Parathyroid adenoma (tissue), 2 donors: Measurements from ENCODE around the gene SS18L1.

Experiments
- H2AFZ ChIP-seq: fragments of 300-600 bp; sonication (generic); one replicate; pipeline ENCODE4 v1.7.0; 2017; ENCODE audit warnings: antibody characterized with exemption, mild to moderate bottlenecking
- H3K27ac ChIP-seq: fragments of 300-600 bp; sonication (generic); one replicate; pipeline ENCODE4 v1.7.0; 2017
- H3K27me3 ChIP-seq: fragments of 300-600 bp; sonication (generic); one replicate; pipeline ENCODE4 v1.7.0; 2017; ENCODE audit warnings: low read length; ENCODE audit not compliant: control insufficient read depth, insufficient read depth
- H3K36me3 ChIP-seq: fragments of 300-600 bp; sonication (generic); one replicate; pipeline ENCODE4 v1.7.0; 2017; ENCODE audit warnings: low read length; ENCODE audit not compliant: control insufficient read depth, insufficient read depth
- H3K4me1 ChIP-seq: fragments of 300-600 bp; sonication (generic); one replicate; pipeline ENCODE4 v1.7.0; 2017; ENCODE audit warnings: control low read depth
- H3K4me2 ChIP-seq: fragments of 300-600 bp; sonication (generic); one replicate; pipeline ENCODE4 v1.7.0; 2017; ENCODE audit warnings: low read length
- H3K4me3 ChIP-seq: fragments of 300-600 bp; sonication (generic); one replicate; pipeline ENCODE4 v1.7.0; 2017; ENCODE audit warnings: low read depth, low read length
- H3K79me2 ChIP-seq: fragments of 300-600 bp; sonication (generic); one replicate; pipeline ENCODE4 v1.7.0; 2017; ENCODE audit warnings: control low read depth
- H3K9ac ChIP-seq: fragments of 300-600 bp; sonication (generic); one replicate; pipeline ENCODE4 v1.7.0; 2017; ENCODE audit warnings: mild to moderate bottlenecking
- H3K9me3 ChIP-seq: fragments of 300-600 bp; sonication (generic); one replicate; pipeline ENCODE4 v1.7.0; 2017; ENCODE audit warnings: low read length; ENCODE audit not compliant: control insufficient read depth
- CTCF ChIP-seq: fragments of 300-600 bp; sonication (generic); IDR thresholded peaks from one replicate; pipeline ENCODE4 v1.7.0; 2017; ENCODE audit warnings: antibody characterized with exemption, mild to moderate bottlenecking
- donor health status: primary hyperparathyroidism.

SS18L1 gene

GRCh38 chr20:62143081-62143956 is at the start of gene SS18L1, which contains the start of gene PSMA7:
Gene SS18L1, plus strand, starts transcription at chr20:62143769. Its CDS starts 52 bp downstream, at chr20:62143821.
Gene PSMA7, minus strand, starts transcription at chr20:62143394. Its CDS starts 91 bp downstream, at chr20:62143303.
- Histone ChIP-seq H3K27ac (peak within 1 kb of the TSS; percentile 50), H3K4me2 (peak within 1 kb of the TSS; percentile 71), H3K36me3 (no peaks in the 10 kb centered on the region), H3K4me3 (peak within 1 kb of the TSS; percentile 72), H3K4me1 (peaks cover 14% of the 10 kb centered on the region), H3K9ac (peak within 1 kb of the TSS; percentile 55), H2AFZ (peak within 1 kb of the TSS; percentile 83), H3K27me3 (no peaks in the 10 kb centered on the region), H3K79me2 (peaks cover 48% of the 10 kb centered on the region), H3K9me3 (no peaks in the 10 kb centered on the region)
- no peak for TF ChIP-seq CTCF

- no peaks in the 10 kb centered on the region for H3K36me3 ChIP-seq
- no peaks in the 10 kb centered on the region for H3K9me3 ChIP-seq
- no peak overlapping the region for H2AFZ ChIP-seq
- H3K4me1 ChIP-seq = no peaks in the 10 kb centered on the region
- no peaks in the 10 kb centered on the region for H3K27me3 ChIP-seq
- H3K27ac ChIP-seq = no peak overlapping the region
- no peak overlapping the region for H3K9ac ChIP-seq
- TF ChIP-seq CTCF = no peak
- H3K4me3 ChIP-seq = no peak overlapping the region
- no peaks in the 10 kb centered on the region for H3K79me2 ChIP-seq
- no peak overlapping the region for H3K4me2 ChIP-seq
Observed at GRCh38 chr20:62096421-62097380, 46.9 kb upstream of the SS18L1 start.

- Histone ChIP-seq H3K9me3 (no peaks in the 10 kb centered on the region), H3K79me2 (no peaks in the 10 kb centered on the region), H3K4me1 (no peaks in the 10 kb centered on the region), H3K9ac (no peak overlapping the region), H3K4me2 (no peak overlapping the region), H3K36me3 (no peaks in the 10 kb centered on the region), H3K27ac (no peak overlapping the region), H2AFZ (no peak overlapping the region), H3K27me3 (no peaks in the 10 kb centered on the region), H3K4me3 (no peak overlapping the region)
- no peak for TF ChIP-seq CTCF
Observed at GRCh38 chr20:62097881-62098407, 45.6 kb upstream of the SS18L1 start.

GRCh38 chr20:62101078-62101477 is 42.5 kb upstream of the SS18L1 start:
- H3K4me2 ChIP-seq = no peak overlapping the region
- H3K36me3 ChIP-seq = no peaks in the 10 kb centered on the region
- H3K9me3 ChIP-seq = no peaks in the 10 kb centered on the region
- TF ChIP-seq CTCF = no peak
- H3K27ac ChIP-seq = no peak overlapping the region
- no peaks in the 10 kb centered on the region for H3K27me3 ChIP-seq
- H2AFZ ChIP-seq = no peak overlapping the region
- H3K79me2 ChIP-seq = no peaks in the 10 kb centered on the region
- H3K4me1 ChIP-seq = no peaks in the 10 kb centered on the region
- H3K4me3 ChIP-seq = no peak overlapping the region
- no peak overlapping the region for H3K9ac ChIP-seq
